ENCODE measurements around the gene PPP1R1B. TPM values are rescaled to one million over a fixed set of nuclear protein-coding genes. Genes with fewer than 3 reads are reported as not detected.

PPP1R1B gene
- total RNA-seq, 1 donor from 2014 or later = not detected

DNA sequence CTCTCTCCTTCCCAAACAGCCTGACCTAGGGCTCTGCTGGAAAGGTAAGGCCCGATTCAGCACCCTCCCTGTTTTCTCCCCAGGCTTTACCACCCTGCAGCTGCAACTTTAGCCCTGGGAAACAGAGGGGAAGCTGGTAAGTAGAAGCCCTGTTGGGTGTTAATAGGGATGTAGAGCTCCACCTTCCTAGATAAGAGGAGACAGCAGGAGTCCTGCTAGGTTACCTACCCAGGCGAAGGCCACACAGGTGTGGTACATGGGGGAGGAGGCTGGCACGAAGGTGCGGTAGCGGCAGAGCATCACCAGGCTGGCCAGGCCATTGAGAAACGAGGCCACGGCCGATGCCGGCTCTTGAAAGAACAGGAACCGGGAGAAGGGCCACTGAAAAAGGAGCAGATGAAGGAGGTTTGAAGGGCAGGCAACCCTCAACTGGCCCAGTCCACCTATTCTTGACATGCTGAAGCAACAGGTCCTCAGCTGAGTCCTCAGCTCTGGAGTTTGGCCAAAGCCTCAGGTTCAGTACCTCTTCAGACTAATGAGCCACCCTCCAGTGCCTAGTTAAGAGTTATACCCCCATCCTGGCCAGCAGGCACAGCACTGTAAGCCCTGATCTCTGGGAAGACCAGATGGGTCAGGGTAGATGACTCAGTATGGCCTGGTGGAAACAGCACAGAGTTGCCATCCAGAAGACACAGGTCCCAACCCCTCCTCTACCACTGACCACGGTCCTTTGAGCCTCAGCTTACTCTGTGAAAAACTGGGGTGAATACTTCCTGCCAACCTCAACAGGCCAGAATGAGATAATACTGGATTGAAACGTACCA is 57.8 kb downstream of the PPP1R1B start:
- DNase-seq (ENCODE audit: low spot score, unreplicated experiment) = no peak
- no peak overlapping the region for H3K27ac Mint-ChIP-seq
- H3K9me3 Mint-ChIP-seq (ENCODE audit: low read depth) = no peaks in the 10 kb centered on the region
- TF ChIP-seq CTCF (IDR thresholded peaks at IDR 0.05; ENCODE audit: unreplicated experiment) = no peak
- H3K27me3 Mint-ChIP-seq = no peaks in the 10 kb centered on the region
- H3K4me3 Mint-ChIP-seq (ENCODE audit: low read depth) = no peak overlapping the region
- H3K36me3 Mint-ChIP-seq (ENCODE audit: insufficient read depth) = peaks cover 17% of the 10 kb centered on the region
- H3K4me1 Mint-ChIP-seq (ENCODE audit: low read depth) = peaks cover 11% of the 10 kb centered on the region

Other genes starting within 250 kb of the PPP1R1B start
- gene FBXL20, start 225.3 kb upstream of the PPP1R1B start, total RNA-seq = 21.7 and 26.8 TPM in 2 replicates
- 41.6 and 44.4 TPM in 2 replicates for gene MED1, start 175.7 kb upstream of the PPP1R1B start, total RNA-seq
- gene CDK12, start 165.5 kb upstream of the PPP1R1B start, total RNA-seq = 81.5 and 86.8 TPM in 2 replicates
- gene NEUROD2, start 19.0 kb upstream of the PPP1R1B start, total RNA-seq = not detected in 2 replicates
- 57.0 and 62.5 TPM in 2 replicates for gene STARD3, start 10.2 kb downstream of the PPP1R1B start, total RNA-seq
- gene TCAP, start 38.4 kb downstream of the PPP1R1B start, total RNA-seq = 1.8 and 2.7 TPM in 2 replicates
- 2.5 and 3.1 TPM in 2 replicates for gene PNMT, start 41.5 kb downstream of the PPP1R1B start, total RNA-seq
- 38.7 and 40.1 TPM in 2 replicates for gene PGAP3, start 61.1 kb downstream of the PPP1R1B start, total RNA-seq
- 136 and 152 TPM in 2 replicates for gene ERBB2, start 73.1 kb downstream of the PPP1R1B start, total RNA-seq
- 43.4 and 48.0 TPM in 2 replicates for gene MIEN1, start 103.6 kb downstream of the PPP1R1B start, total RNA-seq
- 28.8 and 29.9 TPM in 2 replicates for gene GRB7, start 111.0 kb downstream of the PPP1R1B start, total RNA-seq
- gene IKZF3, start 237.4 kb downstream of the PPP1R1B start, total RNA-seq = not detected in 2 replicates
- not detected in 2 replicates for gene ZPBP2, start 241.2 kb downstream of the PPP1R1B start, total RNA-seq

Measured in progenitor cell of endocrine pancreas (in vitro differentiated cells).